Endodermal cell (in vitro differentiated cells): ENCODE results near the gene GPT2. TPM values are rescaled to one million over a fixed set of nuclear protein-coding genes. Genes with fewer than 3 reads are reported as not detected.

Source experiments
- DNase-seq: peaks from one replicate; pipeline ENCODE4 v3.0.0-alpha.2; 2017
- H3K27ac ChIP-seq: 2 replicates; pipeline ENCODE4 v1.5.1; 2013; ENCODE audit warnings: mild to moderate bottlenecking, low read depth, low read length, moderate library complexity
- H3K27me3 ChIP-seq: 2 replicates; pipeline ENCODE4 v1.6.1; 2013; ENCODE audit warnings: mild to moderate bottlenecking, low read length, moderate library complexity; ENCODE audit not compliant: insufficient read depth, control insufficient read depth, poor library complexity, severe bottlenecking
- H3K36me3 ChIP-seq: 2 replicates; pipeline ENCODE4 v1.7.0; 2013; ENCODE audit warnings: mild to moderate bottlenecking, low read length, moderate library complexity; ENCODE audit not compliant: control insufficient read depth, insufficient read depth
- H3K4me1 ChIP-seq: one replicate; pipeline ENCODE4 v1.7.0; 2013; ENCODE audit warnings: low read length; ENCODE audit not compliant: control insufficient read depth, insufficient read depth
- H3K4me3 ChIP-seq: 2 replicates; pipeline ENCODE4 v1.5.1; 2013; ENCODE audit warnings: mild to moderate bottlenecking, low read length, moderate library complexity
- H3K9ac ChIP-seq: 2 replicates; pipeline ENCODE4 v1.6.1; 2013; ENCODE audit warnings: mild to moderate bottlenecking, low read length, moderate library complexity; ENCODE audit not compliant: poor library complexity, severe bottlenecking; ENCODE audit errors: extremely low read depth
- H3K9me3 ChIP-seq: 2 replicates; pipeline ENCODE4 v1.6.1; 2013; ENCODE audit warnings: mild to moderate bottlenecking, low read length, moderate library complexity; ENCODE audit not compliant: control insufficient read depth
- H3K27ac Mint-ChIP-seq: 2 replicates; pipeline ENCODE4 v1.8.0; 2020; ENCODE audit warnings: mixed read lengths
- H3K27me3 Mint-ChIP-seq: 2 replicates; pipeline ENCODE4 v1.8.0; 2021; ENCODE audit warnings: mild to moderate bottlenecking, mixed read lengths; ENCODE audit not compliant: insufficient read depth
- H3K36me3 Mint-ChIP-seq: 2 replicates; pipeline ENCODE4 v1.8.0; 2020; ENCODE audit warnings: low read depth, mixed read lengths
- H3K4me1 Mint-ChIP-seq: 2 replicates; pipeline ENCODE4 v1.8.0; 2020; ENCODE audit warnings: mixed read lengths
- H3K4me3 Mint-ChIP-seq: 2 replicates; pipeline ENCODE4 v1.8.0; 2020; ENCODE audit warnings: mild to moderate bottlenecking, moderate library complexity, mixed read lengths
- H3K9me3 Mint-ChIP-seq: 2 replicates; pipeline ENCODE4 v1.8.0; 2020; ENCODE audit warnings: mild to moderate bottlenecking, mixed read lengths
- WGBS, 2 experiments: methylation state at CpG; one replicate each; pipeline versions ENCODE4 v1.1.5 to v1.1.7; 2013; ENCODE audit warnings: missing lambda C conversion rate in 2 of 2, mixed read lengths in 1 of 2; ENCODE audit not compliant: insufficient coverage in 1 of 2, insufficient read length in 1 of 2; 5-methylcytosine and 5-hydroxymethylcytosine counted together
- total RNA-seq, 2 donors: library from RNA; stranded (reverse); fragmentation: NEBNext Ultra II Directional in 1 of 2; extraction: Animal tissue kit (Norgen Biotek cat#: 25700) in 1 of 2; gene quantifications; 2 replicates in 1 of 2; 3 replicates in 1 of 2; pipeline ENCODE4 v1.2.1, GENCODE V29; 2021
- TF ChIP-seq, protein P1 (sequence below): fragments of 200-600 bp; sonication (generic); conservative IDR thresholded peaks from 2 replicates; pipeline ENCODE4 v1.5.0; 2021; ENCODE audit warnings: antibody characterized with exemption, mild to moderate bottlenecking

GPT2 gene
- total RNA-seq, 2 donors from 2014 or later = 44.1 to 65.5 TPM

DNA sequence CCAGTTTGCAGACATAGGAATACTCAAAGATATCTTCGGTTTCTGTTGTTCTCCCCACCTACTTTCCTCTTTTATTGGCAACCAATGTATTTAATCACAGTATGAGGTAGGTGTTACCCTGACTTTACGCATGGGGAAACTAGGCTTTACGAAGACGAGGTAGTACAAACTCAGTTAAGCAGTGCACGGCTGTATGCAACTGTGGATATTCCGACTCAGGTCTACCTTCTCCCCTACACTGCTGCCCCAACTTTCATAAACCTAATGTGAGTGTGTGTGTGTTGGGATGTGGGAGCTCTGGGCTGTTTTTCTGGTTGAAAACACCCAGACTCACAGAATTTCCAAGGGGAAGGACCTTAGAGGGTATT lies 1.2 kb upstream of the GPT2 start:
- peak overlapping the region; percentile 95 for H3K27ac Mint-ChIP-seq

DNA sequence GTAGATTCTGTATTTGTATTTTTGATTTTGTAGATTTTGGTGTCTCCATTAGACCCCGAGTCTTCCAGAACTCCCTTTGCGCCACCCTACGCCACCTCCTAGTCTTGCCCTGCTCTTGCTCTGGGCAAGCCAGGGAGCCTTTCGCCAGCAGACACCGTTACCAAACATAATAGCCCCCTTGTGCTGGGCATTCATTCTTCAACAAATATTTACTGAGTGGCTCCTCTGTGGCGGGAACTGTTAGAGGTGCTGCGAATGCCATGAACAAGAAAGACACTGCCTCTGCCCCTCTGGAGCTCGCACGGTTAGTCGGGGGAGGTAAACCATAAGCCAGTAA lies 841 bp upstream of the GPT2 start:
- peak overlapping the region; percentile 82 for H3K4me3 ChIP-seq
- 55 to 97% methylated on average over 5 to 10 of the region's 10 CpGs for WGBS, 2 experiments
- Mint-ChIP-seq H3K27me3 (no peaks in the 10 kb centered on the region), H3K4me3 (peak overlapping the region; percentile 82), H3K9me3 (no peaks in the 10 kb centered on the region), H3K27ac (peak overlapping the region; percentile 95), H3K4me1 (peaks cover 46% of the 10 kb centered on the region), H3K36me3 (peaks cover 5% of the 10 kb centered on the region)
- TF ChIP-seq, protein P1, sequence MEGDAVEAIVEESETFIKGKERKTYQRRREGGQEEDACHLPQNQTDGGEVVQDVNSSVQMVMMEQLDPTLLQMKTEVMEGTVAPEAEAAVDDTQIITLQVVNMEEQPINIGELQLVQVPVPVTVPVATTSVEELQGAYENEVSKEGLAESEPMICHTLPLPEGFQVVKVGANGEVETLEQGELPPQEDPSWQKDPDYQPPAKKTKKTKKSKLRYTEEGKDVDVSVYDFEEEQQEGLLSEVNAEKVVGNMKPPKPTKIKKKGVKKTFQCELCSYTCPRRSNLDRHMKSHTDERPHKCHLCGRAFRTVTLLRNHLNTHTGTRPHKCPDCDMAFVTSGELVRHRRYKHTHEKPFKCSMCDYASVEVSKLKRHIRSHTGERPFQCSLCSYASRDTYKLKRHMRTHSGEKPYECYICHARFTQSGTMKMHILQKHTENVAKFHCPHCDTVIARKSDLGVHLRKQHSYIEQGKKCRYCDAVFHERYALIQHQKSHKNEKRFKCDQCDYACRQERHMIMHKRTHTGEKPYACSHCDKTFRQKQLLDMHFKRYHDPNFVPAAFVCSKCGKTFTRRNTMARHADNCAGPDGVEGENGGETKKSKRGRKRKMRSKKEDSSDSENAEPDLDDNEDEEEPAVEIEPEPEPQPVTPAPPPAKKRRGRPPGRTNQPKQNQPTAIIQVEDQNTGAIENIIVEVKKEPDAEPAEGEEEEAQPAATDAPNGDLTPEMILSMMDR = no peak
- H3K9me3 ChIP-seq = no peaks in the 10 kb centered on the region
- no peak for DNase-seq
- peaks cover 20% of the 10 kb centered on the region for H3K4me1 ChIP-seq
- H3K27me3 ChIP-seq = no peaks in the 10 kb centered on the region
- peaks cover 11% of the 10 kb centered on the region for H3K36me3 ChIP-seq
- H3K9ac ChIP-seq = peak overlapping the region; percentile 68
- H3K27ac ChIP-seq = peak overlapping the region; percentile 80

More for the DNA sequence above, 1.2 kb upstream of the GPT2 start:
- 98 to 100% methylated on average over 3 to 5 of the region's 6 CpGs for WGBS, 2 experiments
- Mint-ChIP-seq H3K9me3 (no peaks in the 10 kb centered on the region), H3K27me3 (no peaks in the 10 kb centered on the region), H3K36me3 (peaks cover 3% of the 10 kb centered on the region), H3K4me3 (peak overlapping the region; percentile 82), H3K4me1 (peaks cover 45% of the 10 kb centered on the region)
- no peak overlapping the region for H3K9ac ChIP-seq
- H3K36me3 ChIP-seq = peaks cover 7% of the 10 kb centered on the region
- peak overlapping the region; percentile 82 for H3K4me3 ChIP-seq
- TF ChIP-seq, protein P1 = no peak
- H3K9me3 ChIP-seq = no peaks in the 10 kb centered on the region
- no peak overlapping the region for H3K27ac ChIP-seq
- no peaks in the 10 kb centered on the region for H3K27me3 ChIP-seq
- DNase-seq = no peak
- H3K4me1 ChIP-seq = peaks cover 20% of the 10 kb centered on the region

DNA sequence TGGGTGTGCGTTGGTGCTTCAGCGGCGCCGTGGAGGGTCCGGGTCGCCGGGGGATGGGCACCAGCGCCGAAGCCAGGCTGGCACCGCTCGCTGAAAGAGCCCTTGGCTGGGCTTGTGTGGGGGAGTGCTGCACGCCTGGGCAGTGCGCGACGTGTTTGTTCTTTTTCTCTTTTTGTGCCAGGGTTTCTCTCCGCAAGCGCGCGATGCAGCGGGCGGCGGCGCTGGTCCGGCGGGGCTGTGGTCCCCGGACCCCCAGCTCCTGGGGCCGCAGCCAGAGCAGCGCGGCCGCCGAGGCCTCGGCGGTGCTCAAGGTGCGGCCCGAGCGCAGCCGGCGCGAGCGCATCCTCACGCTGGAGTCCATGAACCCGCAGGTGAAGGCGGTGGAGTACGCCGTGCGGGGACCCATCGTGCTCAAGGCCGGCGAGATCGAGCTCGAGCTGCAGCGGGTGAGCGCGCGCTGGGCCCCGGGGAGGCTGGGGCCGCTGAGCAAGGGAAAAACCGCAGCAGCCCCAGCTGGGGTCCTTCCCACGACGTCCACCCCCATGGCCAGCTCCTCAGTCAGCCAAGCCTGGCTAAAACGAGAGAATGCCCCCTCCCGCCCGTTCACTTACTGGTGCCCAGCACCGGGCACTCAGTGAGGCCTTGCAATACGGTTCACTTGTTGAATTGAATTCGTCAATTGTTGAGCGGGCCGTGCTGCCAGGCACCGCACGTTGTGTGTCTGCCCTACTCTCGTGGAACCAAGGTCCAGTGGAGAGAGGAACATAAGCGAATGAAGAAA lies 541 bp downstream of the GPT2 start:
- peak; percentile 68 for DNase-seq
- Histone ChIP-seq H3K9ac (peak overlapping the region; percentile 68), H3K4me1 (peaks cover 17% of the 10 kb centered on the region), H3K27me3 (no peaks in the 10 kb centered on the region), H3K4me3 (peak overlapping the region; percentile 91), H3K36me3 (peaks cover 16% of the 10 kb centered on the region), H3K27ac (peak overlapping the region; percentile 39), H3K9me3 (no peaks in the 10 kb centered on the region)
- TF ChIP-seq, protein P1 = no peak
- Mint-ChIP-seq H3K9me3 (no peaks in the 10 kb centered on the region), H3K4me3 (peak overlapping the region; percentile 82), H3K4me1 (peaks cover 49% of the 10 kb centered on the region), H3K27me3 (no peaks in the 10 kb centered on the region), H3K36me3 (peaks cover 5% of the 10 kb centered on the region), H3K27ac (peak overlapping the region; percentile 79)
- 1 to 6% methylated on average over 31 to 72 of the region's 72 CpGs for WGBS, 2 experiments
